SK-N-MC (cell line): ENCODE results near the gene FAM168A.

Experiments used
- EZH2 ChIP-seq: fragments of 200-600 bp; sonication (generic); IDR thresholded peaks from one replicate; pipeline ENCODE4 v1.6.1; 2017; ENCODE audit warnings: antibody characterized with exemption
- FOXP2 ChIP-seq: optimal IDR thresholded peaks from 2 replicates; pipeline ENCODE3; 2011; ENCODE audit warnings: mild to moderate bottlenecking, moderate library complexity; ENCODE audit not compliant: insufficient read depth; ENCODE audit errors: extremely low read length, control extremely low read depth
- POLR2AphosphoS5 ChIP-seq: IDR thresholded peaks from 2 replicates; pipeline ENCODE4 v1.6.1; 2012; ENCODE audit warnings: mild to moderate bottlenecking, low read depth, low read length, borderline replicate concordance

- no peak for TF ChIP-seq POLR2AphosphoS5
- TF ChIP-seq EZH2 = no peak
- TF ChIP-seq FOXP2 = no peak
Observed at GRCh38 chr11:73366265-73366610, 231.7 kb downstream of the FAM168A start.
